K562 (cell line): ENCODE results near the gene MYCL. TPM values are rescaled to one million over a fixed set of nuclear protein-coding genes. Genes with fewer than 3 reads are reported as not detected.

Experiments
- ATAC-seq: fragments of 200-7000 bp; cut with Tn5 transposase; 3 replicates; pipeline ENCODE4 v1.9.1; 2020; ENCODE audit warnings: moderate library complexity
- BruUV-seq: library from RNA; stranded (reverse); fragments of 400-500 nt; replicated peaks from 2 replicates; lab custom pipeline; 2021; lab: Mats Ljungman, UMichigan
- CTCF ChIA-PET: fragments of 300-600 bp; formaldehyde crosslinking; extraction: SDS; loops from one replicate; lab custom pipeline; 2021; ENCODE audit warnings: low intra/inter-chr PET ratio; lab: Yijun Ruan, JAX
- POLR2A ChIA-PET: fragments of 300-600, 350-650 bp; sonication (Branson Sonifier 250); formaldehyde crosslinking; extraction: SDS; loops from one replicate; lab custom pipeline; 2021; ENCODE audit warnings: antibody characterized with exemption, inconsistent platforms; lab: Yijun Ruan, JAX
- DNase-seq, 4 experiments: peaks; one replicate each; pipeline versions ENCODE4 v3.0.0 to v3.0.0-alpha.2; 2011 to 2018; ENCODE audit warnings: low spot score in 3 of 4, mixed read lengths in 3 of 4; ENCODE audit errors: extremely low read depth in 1 of 4
- FAIRE-seq: peaks from 2 replicates; lab custom pipeline; 2011; peaks lifted over from hg19 to GRCh38; lab: Jason Lieb, UNC
- H2AFZ ChIP-seq: 2 replicates; pipeline ENCODE4 v1.6.0; 2011; ENCODE audit warnings: low read depth, low read length, control low read depth, inconsistent platforms
- H3K27ac ChIP-seq: fragments of 200-600 bp; 3 replicates; pipeline ENCODE4 v1.8.0; 2011; ENCODE audit warnings: low read depth, mild to moderate bottlenecking, control low read depth, inconsistent platforms, low read length, moderate library complexity, mixed read lengths; ENCODE audit errors: extremely low read depth
- H3K27me3 ChIP-seq, 2 experiments: fragments of 300-600 bp in 1 of 2; 2 replicates in 1 of 2; 3 replicates in 1 of 2; pipeline versions ENCODE4 v1.6.0 to v1.8.0; 2011; ENCODE audit warnings: inconsistent platforms in 2 of 2, low read length in 2 of 2, mild to moderate bottlenecking in 1 of 2, mixed read lengths in 1 of 2, moderate library complexity in 1 of 2; ENCODE audit not compliant: control insufficient read depth in 2 of 2, insufficient read depth in 2 of 2
- H3K36me3 ChIP-seq: fragments of 300-600 bp; 3 replicates; pipeline ENCODE4 v1.8.0; 2011; ENCODE audit warnings: mild to moderate bottlenecking, low read length, inconsistent platforms; ENCODE audit not compliant: control insufficient read depth, insufficient read depth
- H3K4me1 ChIP-seq, 2 experiments: fragments of 200-600 bp in 1 of 2; replicated peaks in 1 of 2; 2 replicates in 1 of 2; 3 replicates in 1 of 2; pipeline versions ENCODE4 v1.5.1 to v1.8.0; 2011; ENCODE audit warnings: inconsistent platforms in 2 of 2, low read length in 2 of 2, mild to moderate bottlenecking in 1 of 2, mixed read lengths in 1 of 2, moderate library complexity in 1 of 2; ENCODE audit not compliant: control insufficient read depth in 2 of 2, insufficient read depth in 2 of 2
- H3K4me2 ChIP-seq: 2 replicates; pipeline ENCODE4 v1.6.1; 2011; ENCODE audit warnings: low read length, control low read depth, inconsistent platforms, mixed read lengths; ENCODE audit not compliant: insufficient read depth
- H3K4me3 ChIP-seq: fragments of 200-600 bp; sonication (generic), shearing (Covaris generic); 2 replicates; pipeline ENCODE4 v1.5.1; 2016; ENCODE audit warnings: control low read depth, inconsistent platforms
- H3K79me2 ChIP-seq: fragments of 200-600 bp; 3 replicates; pipeline ENCODE4 v1.8.0; 2011; ENCODE audit warnings: low read length, inconsistent platforms; ENCODE audit not compliant: control insufficient read depth, insufficient read depth
- H3K9ac ChIP-seq, 2 experiments: 2 replicates each; pipeline versions ENCODE4 v1.6.0 to v1.6.1; 2011; ENCODE audit warnings: low read depth in 2 of 2, low read length in 2 of 2, control low read depth in 1 of 2, inconsistent platforms in 1 of 2, mild to moderate bottlenecking in 1 of 2, mixed read lengths in 1 of 2; ENCODE audit not compliant: insufficient read depth in 1 of 2
- H3K9me1 ChIP-seq: one replicate; pipeline ENCODE4 v1.6.0; 2011; ENCODE audit warnings: inconsistent platforms, mild to moderate bottlenecking, low read length, moderate library complexity; ENCODE audit not compliant: control insufficient read depth, insufficient read depth
- H3K9me3 ChIP-seq: replicated peaks from 2 replicates; pipeline ENCODE4 v1.5.1; 2011; ENCODE audit warnings: low read depth, low read length, inconsistent platforms; ENCODE audit not compliant: control insufficient read depth, insufficient read depth
- H4K20me1 ChIP-seq: replicated peaks from 2 replicates; pipeline ENCODE4 v1.6.1; 2011; ENCODE audit warnings: low read length, inconsistent platforms, mixed read lengths; ENCODE audit not compliant: control insufficient read depth, insufficient read depth
- DIDO1 ChIP-seq: fragments of 450-650 bp; IDR thresholded peaks from 2 replicates; pipeline ENCODE4 v1.6.1; 2016; ENCODE audit warnings: low read depth, missing biosample characterization, missing genetic modification characterization
- LARP7 ChIP-seq: fragments of 450-650 bp; IDR thresholded peaks from 2 replicates; pipeline ENCODE4 v1.6.1; 2016
- MTA1 ChIP-seq: fragments of 450-650 bp; IDR thresholded peaks from 2 replicates; pipeline ENCODE4 v1.6.1; 2017; ENCODE audit warnings: borderline replicate concordance
- NCOA6 ChIP-seq: fragments of 450-650 bp; IDR thresholded peaks from 2 replicates; pipeline ENCODE4 v1.6.1; 2017; ENCODE audit warnings: mild to moderate bottlenecking
- SLC30A9 ChIP-seq: fragments of 250-450 bp; sonication (Bioruptor Pico); IDR thresholded peaks from 2 replicates; pipeline ENCODE4 v1.8.0; 2022; ENCODE audit warnings: mild to moderate bottlenecking, moderate library complexity
- ZNF644 ChIP-seq: fragments of 200-800 bp; sonication (Bioruptor generic); IDR thresholded peaks from 2 replicates; pipeline ENCODE4 v1.6.1; 2016; ENCODE audit warnings: low read depth, missing genetic modification characterization, missing compliant biosample characterization
- ZNF668 ChIP-seq: fragments of 250-450 bp; sonication (Bioruptor Pico); IDR thresholded peaks from 2 replicates; pipeline ENCODE4 v1.8.0; 2022; ENCODE audit warnings: mild to moderate bottlenecking, inconsistent platforms
- ZNF695 ChIP-seq: fragments of 450-650 bp; formaldehyde crosslinking; IDR thresholded peaks from 2 replicates; pipeline ENCODE4 v1.4.0; 2020; ENCODE audit warnings: mild to moderate bottlenecking, moderate library complexity
- ZSCAN29 ChIP-seq: fragments of 450-650 bp; IDR thresholded peaks from 2 replicates; pipeline ENCODE4 v1.6.1; 2017
- WGBS: fragments of 100-300 bp; shearing (Covaris generic); methylation state at CpG from one replicate; pipeline ENCODE4 v1.1.6; 2016; ENCODE audit warnings: low coverage, mixed read lengths; ENCODE audit not compliant: insufficient coverage; ENCODE audit errors: missing lambda C conversion rate; 5-methylcytosine and 5-hydroxymethylcytosine counted together
- in situ Hi-C: fragments of 300-500 bp; cut with MboI; formaldehyde crosslinking; loops from 4 replicates; pipeline ENCODE4 v1.15.0; 2018; ENCODE audit warnings: inconsistent platforms, mixed read lengths
- intact Hi-C: fragments of 100-400 bp; cut with micrococcal nuclease; formaldehyde crosslinking; loops from 2 replicates; pipeline ENCODE4 v1.14.2; 2022
- polyA plus RNA-seq, 8 experiments: library from polyadenylated mRNA; depleted of rRNA in 4 of 8; stranded (reverse) in 5 of 8; unstranded in 3 of 8; fragments of >200 nt; fragmentation: Nextera tagmentation in 2 of 8; fragmentation: Illumina TruSeq in 1 of 8; extraction: Ambion mirVana in 2 of 8; extraction: Trizol in 1 of 8; gene quantifications; 2 replicates each; pipeline versions ENCODE4 v1.2.1 to v1.2.3, GENCODE V29; 2011 to 2014; ENCODE audit warnings: inconsistent platforms in 1 of 8, missing spikeins in 1 of 8
- total RNA-seq, 7 experiments: library from RNA; depleted of rRNA in 6 of 7; stranded (reverse); fragments of >200 nt in 6 of 7; fragmentation: Illumina TruSeq in 2 of 7; extraction: Trizol in 2 of 7; gene quantifications; 2 replicates each; pipeline versions ENCODE4 v1.2.1 to v1.2.3, GENCODE V29; 2011 to 2021; ENCODE audit warnings: low replicate concordance in 1 of 7
- TF ChIP-seq, protein P1 (sequence below), 2 experiments: fragments of 450-650 bp; IDR thresholded peaks; 2 replicates each; pipeline ENCODE4 v1.6.1; 2016
- TF ChIP-seq, protein P2 (sequence below), 2 experiments: IDR thresholded peaks; 2 replicates each; pipeline ENCODE4 v1.6.1; 2012; ENCODE audit warnings: improper control_type of control experiment in 2 of 2, low read depth in 2 of 2, low read length in 2 of 2, borderline replicate concordance in 1 of 2
- TF ChIP-seq, protein P3 (sequence below): sonication (generic); formaldehyde crosslinking; IDR thresholded peaks from 2 replicates; pipeline ENCODE4 v1.8.0; 2022; ENCODE audit warnings: mild to moderate bottlenecking, missing genetic modification reagents

The MYCL gene
- total and polyA plus RNA-seq, 9 of the 15 experiments (the other 6 are each of a cell fraction or from before 2014, with no cell fraction given), result 3.5 to 22.0 (median 12.8) TPM

DNA sequence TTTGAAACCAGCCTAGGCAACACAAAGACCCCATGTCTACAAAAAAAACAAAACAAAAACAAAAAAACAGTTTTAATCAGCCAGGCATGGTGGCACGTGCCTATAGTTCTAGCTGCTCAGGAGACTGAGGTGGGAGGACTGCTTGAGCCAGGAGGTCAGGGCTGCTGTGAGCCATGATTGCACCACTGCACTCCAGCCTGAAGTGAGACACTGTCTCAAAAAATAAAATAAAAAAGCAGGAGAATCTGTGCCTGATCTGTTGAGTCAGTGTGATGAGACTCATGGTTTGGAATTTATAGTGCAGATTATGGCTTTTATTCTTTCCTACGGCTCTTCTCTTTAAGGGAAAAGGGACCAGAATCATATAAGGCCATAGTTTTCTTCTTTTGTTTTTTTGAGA lies 35.0 kb downstream of the MYCL start:
- no peak overlapping the region for H3K4me3 ChIP-seq
- no peak for FAIRE-seq
- H3K4me1 ChIP-seq, result peaks cover 0 to 5% of the 10 kb centered on the region in 2 experiments; a peak in 1 of 5 replicates
- H3K4me2 ChIP-seq, result no peak overlapping the region
- intact Hi-C loops, result no loop called here
- BruUV-seq, result no TSS peak
- no peak overlapping the region for H3K27ac ChIP-seq
- H3K79me2 ChIP-seq, result peaks cover 86% of the 10 kb centered on the region
- no peak overlapping the region for H2AFZ ChIP-seq
- H3K27me3 ChIP-seq, result no peaks in the 10 kb centered on the region
- H3K36me3 ChIP-seq, result peaks cover 65% of the 10 kb centered on the region
- H3K9ac ChIP-seq, result no peak overlapping the region
- POLR2A ChIA-PET, result interaction anchor here (0.9 kb wide), 1 partner anchor 193 kb away, joined by 3 read pairs; no protein-coding TSS in a partner anchor
- no peaks in the 10 kb centered on the region for H3K9me3 ChIP-seq
- CTCF ChIA-PET, result no interaction called here
- TF ChIP-seq LARP7 (no peak), ZNF695 (CRISPR knock-in tag) (no peak)
- TF ChIP-seq, all 486 proteins: peak for 0
- 92% methylated on average over 2 of the region's 2 CpGs for WGBS
- Histone ChIP-seq H4K20me1 (peaks cover 23% of the 10 kb centered on the region), H3K9me1 (peaks cover 4% of the 10 kb centered on the region)
- in situ Hi-C loops, result no loop called here
- no peak for DNase-seq
- peak; percentile 45; the same call in 2 of the 3 replicates for ATAC-seq

DNA sequence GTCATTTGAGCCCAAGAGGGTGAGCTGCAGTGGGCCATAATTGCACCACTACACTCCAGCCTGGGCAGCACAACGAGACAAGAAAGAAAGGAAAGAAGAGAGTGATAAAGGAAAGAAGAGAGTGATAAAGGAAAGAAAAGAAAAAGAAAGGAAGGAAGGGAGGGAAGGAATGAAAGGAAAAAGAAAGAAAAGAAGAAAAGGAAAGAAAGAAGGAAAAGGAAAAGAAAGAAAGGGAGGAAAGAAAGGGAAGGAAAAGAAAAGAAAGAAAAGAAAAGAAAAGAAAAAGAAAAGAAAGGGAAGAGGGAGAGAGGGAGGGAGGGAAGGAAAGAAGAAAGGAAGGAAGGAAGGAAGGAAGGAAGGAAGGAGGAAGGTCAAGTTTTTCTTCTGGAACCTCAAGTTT lies 36.0 kb downstream of the MYCL start:
- 77% methylated on average over 1 of the region's 1 CpG for WGBS
- ChIA-PET CTCF (no interaction called here), POLR2A (interaction anchor here (0.8 to 1.2 kb wide), 3 partner anchors 20 to 194 kb away, joined by 3 to 6 read pairs (median 4); partner anchors contain the start of gene MYCL)
- H4K20me1 ChIP-seq, result peaks cover 23% of the 10 kb centered on the region
- peaks cover 85% of the 10 kb centered on the region for H3K79me2 ChIP-seq
- H3K27me3 ChIP-seq, result no peaks in the 10 kb centered on the region
- no peaks in the 10 kb centered on the region for H3K9me3 ChIP-seq
- FAIRE-seq, result no peak
- H3K9me1 ChIP-seq, result peaks cover 4% of the 10 kb centered on the region
- ATAC-seq, result no peak
- intact Hi-C loops, result no loop called here
- no peak overlapping the region for H3K4me2 ChIP-seq
- in situ Hi-C loops, result no loop called here
- no peak overlapping the region for H3K9ac ChIP-seq
- H2AFZ ChIP-seq, result no peak overlapping the region
- no peak overlapping the region for H3K4me3 ChIP-seq
- BruUV-seq, result no TSS peak
- no peak for DNase-seq
- H3K27ac ChIP-seq, result no peak overlapping the region
- H3K36me3 ChIP-seq, result peaks cover 61% of the 10 kb centered on the region
- peaks cover 0 to 5% of the 10 kb centered on the region in 2 experiments; a peak in 1 of 5 replicates for H3K4me1 ChIP-seq
- TF ChIP-seq SLC30A9 (CRISPR knock-in tag) (no peak), ZSCAN29 (no peak), MTA1 (peak; percentile 50; the same call in 1 of the 2 replicates), ZNF644 (tag) (no peak), NCOA6 (no peak), DIDO1 (tag) (no peak), ZNF668 (no peak)
- TF ChIP-seq, protein P1, sequence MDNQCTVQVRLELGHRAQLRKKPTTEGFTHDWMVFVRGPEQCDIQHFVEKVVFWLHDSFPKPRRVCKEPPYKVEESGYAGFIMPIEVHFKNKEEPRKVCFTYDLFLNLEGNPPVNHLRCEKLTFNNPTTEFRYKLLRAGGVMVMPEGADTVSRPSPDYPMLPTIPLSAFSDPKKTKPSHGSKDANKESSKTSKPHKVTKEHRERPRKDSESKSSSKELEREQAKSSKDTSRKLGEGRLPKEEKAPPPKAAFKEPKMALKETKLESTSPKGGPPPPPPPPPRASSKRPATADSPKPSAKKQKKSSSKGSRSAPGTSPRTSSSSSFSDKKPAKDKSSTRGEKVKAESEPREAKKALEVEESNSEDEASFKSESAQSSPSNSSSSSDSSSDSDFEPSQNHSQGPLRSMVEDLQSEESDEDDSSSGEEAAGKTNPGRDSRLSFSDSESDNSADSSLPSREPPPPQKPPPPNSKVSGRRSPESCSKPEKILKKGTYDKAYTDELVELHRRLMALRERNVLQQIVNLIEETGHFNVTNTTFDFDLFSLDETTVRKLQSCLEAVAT (IDR thresholded peaks at IDR 0.05), result 0 out of 4 replicates have a peak, but pooled peaks of 1 of the 2 experiments have one; percentile 54
- TF ChIP-seq, protein P2, sequence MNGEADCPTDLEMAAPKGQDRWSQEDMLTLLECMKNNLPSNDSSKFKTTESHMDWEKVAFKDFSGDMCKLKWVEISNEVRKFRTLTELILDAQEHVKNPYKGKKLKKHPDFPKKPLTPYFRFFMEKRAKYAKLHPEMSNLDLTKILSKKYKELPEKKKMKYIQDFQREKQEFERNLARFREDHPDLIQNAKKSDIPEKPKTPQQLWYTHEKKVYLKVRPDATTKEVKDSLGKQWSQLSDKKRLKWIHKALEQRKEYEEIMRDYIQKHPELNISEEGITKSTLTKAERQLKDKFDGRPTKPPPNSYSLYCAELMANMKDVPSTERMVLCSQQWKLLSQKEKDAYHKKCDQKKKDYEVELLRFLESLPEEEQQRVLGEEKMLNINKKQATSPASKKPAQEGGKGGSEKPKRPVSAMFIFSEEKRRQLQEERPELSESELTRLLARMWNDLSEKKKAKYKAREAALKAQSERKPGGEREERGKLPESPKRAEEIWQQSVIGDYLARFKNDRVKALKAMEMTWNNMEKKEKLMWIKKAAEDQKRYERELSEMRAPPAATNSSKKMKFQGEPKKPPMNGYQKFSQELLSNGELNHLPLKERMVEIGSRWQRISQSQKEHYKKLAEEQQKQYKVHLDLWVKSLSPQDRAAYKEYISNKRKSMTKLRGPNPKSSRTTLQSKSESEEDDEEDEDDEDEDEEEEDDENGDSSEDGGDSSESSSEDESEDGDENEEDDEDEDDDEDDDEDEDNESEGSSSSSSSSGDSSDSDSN (IDR thresholded peaks at IDR 0.05; ENCODE audit: borderline replicate concordance in 1 of 2, low read depth in 2 of 2, low read length in 2 of 2), result no peak
- TF ChIP-seq, protein P3, sequence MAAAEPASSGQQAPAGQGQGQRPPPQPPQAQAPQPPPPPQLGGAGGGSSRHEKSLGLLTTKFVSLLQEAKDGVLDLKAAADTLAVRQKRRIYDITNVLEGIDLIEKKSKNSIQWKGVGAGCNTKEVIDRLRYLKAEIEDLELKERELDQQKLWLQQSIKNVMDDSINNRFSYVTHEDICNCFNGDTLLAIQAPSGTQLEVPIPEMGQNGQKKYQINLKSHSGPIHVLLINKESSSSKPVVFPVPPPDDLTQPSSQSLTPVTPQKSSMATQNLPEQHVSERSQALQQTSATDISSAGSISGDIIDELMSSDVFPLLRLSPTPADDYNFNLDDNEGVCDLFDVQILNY, result no peak
